Right atrium auricular region (tissue), 2 donors: ENCODE results near the gene PLK2. TPM values are rescaled to one million over a fixed set of nuclear protein-coding genes. Genes with fewer than 3 reads are reported as not detected.
A peak's percentile ranks its signal among the peaks of the same experiment; 100 is the strongest.

Experiments
- DNase-seq: peaks from one replicate; pipeline ENCODE4 v3.0.0-alpha.2; 2019; ENCODE audit warnings: low spot score
- H3K27ac ChIP-seq, 2 donors: fragments of 200-600 bp; sonication (generic); 1 replicate in 1 of 2; 2 replicates in 1 of 2; pipeline ENCODE4 v1.5.1; 2016 to 2019
- H3K27me3 ChIP-seq, 2 donors: fragments of 200-600 bp; sonication (generic); one replicate each; pipeline versions ENCODE4 v1.5.1 to v1.6.0; 2017 to 2019
- H3K36me3 ChIP-seq: fragments of 200-600 bp; sonication (generic); one replicate; pipeline ENCODE4 v1.5.1; 2016
- H3K4me1 ChIP-seq, 2 donors: fragments of 200-600 bp; sonication (generic); one replicate each; pipeline versions ENCODE4 v1.5.1 to v1.6.0; 2017 to 2019
- H3K4me3 ChIP-seq, 2 donors: fragments of 200-600 bp; sonication (generic); 1 replicate in 1 of 2; 2 replicates in 1 of 2; pipeline ENCODE4 v1.5.1; 2017 to 2019; ENCODE audit warnings: mild to moderate bottlenecking in 1 of 2, moderate library complexity in 1 of 2
- H3K9me3 ChIP-seq, 2 donors: fragments of 200-600 bp; sonication (generic); one replicate each; pipeline ENCODE4 v1.5.1; 2019
- CTCF ChIP-seq, 2 donors: fragments of 200-600 bp; sonication (generic); IDR thresholded peaks; one replicate each; pipeline ENCODE4 v1.5.1; 2019; ENCODE audit warnings: antibody characterized with exemption in 2 of 2
- total RNA-seq, 2 donors: library from RNA; depleted of rRNA; stranded (reverse); fragments of >200 nt; gene quantifications; one replicate each; pipeline ENCODE4 v1.1.0, GENCODE V29; 2016

Gene PLK2
- 100 to 1,000 TPM in 1 of 2 donors, 10 to 100 TPM in 1; 63.3 to 138 TPM for total RNA-seq

DNA sequence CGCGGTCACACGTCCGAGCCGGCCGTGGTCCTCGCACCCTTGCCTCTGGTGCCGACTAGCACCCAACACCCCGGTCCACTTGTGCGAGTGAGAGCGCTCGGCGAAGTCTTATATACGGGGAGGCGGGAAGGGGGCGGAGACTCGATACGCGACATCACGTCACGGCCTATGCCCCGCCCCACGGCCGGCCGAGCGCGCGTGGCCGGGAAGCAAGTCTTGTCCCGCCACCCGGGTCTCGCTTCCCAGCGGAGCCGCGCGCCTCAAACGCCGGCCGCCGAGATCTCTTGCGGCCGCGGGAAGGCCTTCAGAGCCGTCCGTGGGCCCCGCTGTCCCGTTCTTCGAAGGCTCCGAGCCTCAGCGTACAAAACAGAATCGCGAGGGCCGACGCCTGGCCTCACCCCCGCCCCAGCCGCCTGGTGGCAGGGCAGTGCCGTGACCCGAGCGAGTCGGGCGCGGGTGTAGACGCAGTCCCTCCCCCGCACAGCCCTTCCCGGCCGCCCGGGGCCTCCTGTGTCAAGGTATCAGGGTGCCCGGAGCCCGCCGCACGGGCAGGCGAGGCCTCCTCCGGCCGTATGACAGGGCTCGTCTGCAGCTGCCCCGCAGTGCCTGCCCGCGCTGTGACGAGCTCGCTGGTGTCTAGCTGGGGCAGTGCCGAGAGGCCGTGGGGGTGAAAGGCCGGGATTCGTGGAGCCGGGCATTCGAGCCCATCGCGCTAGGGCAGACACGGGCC is at the start of gene PLK2:
Gene PLK2, minus strand, starts transcription at position 85 of the 730 bp plus-strand sequence. CDS start 127 bp downstream, outside the sequence.
- Histone ChIP-seq H3K27ac (peak within 1 kb of the TSS; percentile 99), H3K9me3 (no peaks in the 10 kb centered on the region), H3K36me3 (peaks cover 34% of the 10 kb centered on the region), H3K27me3 (no peaks in the 10 kb centered on the region), H3K4me3 (peak within 1 kb of the TSS; percentile 86 to 97), H3K4me1 (peaks cover 0 to 21% of the 10 kb centered on the region in 2 donors)
- peak; percentile 98 for DNase-seq
- TF ChIP-seq CTCF (IDR thresholded peaks at IDR 0.05): peak; percentile 16 to 34

DNA sequence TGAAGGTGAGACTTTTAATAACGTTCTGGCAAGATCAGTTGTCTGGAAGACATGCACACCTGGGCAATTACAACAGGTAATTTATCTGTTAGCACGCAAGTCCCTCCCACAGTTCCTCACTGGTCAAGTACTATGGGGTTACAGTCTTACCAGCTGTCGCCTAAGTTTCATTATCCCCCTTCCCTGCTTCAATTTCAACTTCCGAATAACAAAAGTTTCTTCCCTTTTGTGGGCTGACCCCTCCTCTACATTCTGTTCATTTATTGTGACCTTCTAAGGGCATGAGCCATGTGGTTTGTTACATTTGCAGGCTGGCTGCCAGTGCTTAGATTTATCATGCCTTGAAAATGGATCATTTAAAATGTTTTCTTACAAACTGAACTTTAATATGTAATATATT is 47.8 kb upstream of the PLK2 start:
- Histone ChIP-seq H3K27ac (no peak overlapping the region), H3K36me3 (no peaks in the 10 kb centered on the region), H3K9me3 (no peaks in the 10 kb centered on the region), H3K4me1 (no peaks in the 10 kb centered on the region), H3K4me3 (no peak overlapping the region), H3K27me3 (no peaks in the 10 kb centered on the region)
- DNase-seq: no peak
- TF ChIP-seq CTCF (IDR thresholded peaks at IDR 0.05): no peak

- no peaks in the 10 kb centered on the region for H3K4me1 ChIP-seq
- H3K27ac ChIP-seq: no peak overlapping the region
- DNase-seq: no peak
- H3K9me3 ChIP-seq: no peaks in the 10 kb centered on the region
- no peak overlapping the region for H3K4me3 ChIP-seq
- no peak for TF ChIP-seq CTCF (IDR thresholded peaks at IDR 0.05)
- no peaks in the 10 kb centered on the region for H3K27me3 ChIP-seq
- H3K36me3 ChIP-seq: no peaks in the 10 kb centered on the region
Observed at GRCh38 chr5:58505971-58506640, 46.2 kb upstream of the PLK2 start.

- H3K4me3 ChIP-seq: no peak overlapping the region
- H3K4me1 ChIP-seq: no peaks in the 10 kb centered on the region
- no peaks in the 10 kb centered on the region for H3K9me3 ChIP-seq
- TF ChIP-seq CTCF (IDR thresholded peaks at IDR 0.05): no peak
- no peak overlapping the region for H3K27ac ChIP-seq
- no peak for DNase-seq
- H3K36me3 ChIP-seq: no peaks in the 10 kb centered on the region
- H3K27me3 ChIP-seq: no peaks in the 10 kb centered on the region
Observed at GRCh38 chr5:58505502-58505901, 45.6 kb upstream of the PLK2 start.

- H3K36me3 ChIP-seq: no peaks in the 10 kb centered on the region
- H3K4me1 ChIP-seq: no peaks in the 10 kb centered on the region
- TF ChIP-seq CTCF (IDR thresholded peaks at IDR 0.05): no peak
Observed at GRCh38 chr5:58504766-58505165, 44.9 kb upstream of the PLK2 start.

More at GRCh38 chr5:58504766-58505165, 44.9 kb upstream of the PLK2 start:
- Histone ChIP-seq H3K4me3 (no peak overlapping the region), H3K27ac (no peak overlapping the region), H3K27me3 (no peaks in the 10 kb centered on the region), H3K9me3 (no peaks in the 10 kb centered on the region)
- no peak for DNase-seq
